Tibial nerve (tissue), 4 donors: ENCODE measurements around the gene NUP93.

Source experiments
- EP300 ChIP-seq, 2 donors: sonication (generic); formaldehyde crosslinking; IDR thresholded peaks; one replicate each; pipeline ENCODE4 v1.6.1; 2017; ENCODE audit warnings: antibody characterized with exemption in 2 of 2, mild to moderate bottlenecking in 1 of 2
- TF ChIP-seq, protein P1 (sequence below), 5 experiments: fragments of 200-600 bp in 3 of 5; fragments of 450-650 bp in 2 of 5; sonication (generic) in 3 of 5; IDR thresholded peaks; one replicate each; pipeline ENCODE4 v1.5.1; 2016 to 2019; ENCODE audit warnings: antibody characterized with exemption in 5 of 5, mild to moderate bottlenecking in 3 of 5, moderate library complexity in 2 of 5

DNA sequence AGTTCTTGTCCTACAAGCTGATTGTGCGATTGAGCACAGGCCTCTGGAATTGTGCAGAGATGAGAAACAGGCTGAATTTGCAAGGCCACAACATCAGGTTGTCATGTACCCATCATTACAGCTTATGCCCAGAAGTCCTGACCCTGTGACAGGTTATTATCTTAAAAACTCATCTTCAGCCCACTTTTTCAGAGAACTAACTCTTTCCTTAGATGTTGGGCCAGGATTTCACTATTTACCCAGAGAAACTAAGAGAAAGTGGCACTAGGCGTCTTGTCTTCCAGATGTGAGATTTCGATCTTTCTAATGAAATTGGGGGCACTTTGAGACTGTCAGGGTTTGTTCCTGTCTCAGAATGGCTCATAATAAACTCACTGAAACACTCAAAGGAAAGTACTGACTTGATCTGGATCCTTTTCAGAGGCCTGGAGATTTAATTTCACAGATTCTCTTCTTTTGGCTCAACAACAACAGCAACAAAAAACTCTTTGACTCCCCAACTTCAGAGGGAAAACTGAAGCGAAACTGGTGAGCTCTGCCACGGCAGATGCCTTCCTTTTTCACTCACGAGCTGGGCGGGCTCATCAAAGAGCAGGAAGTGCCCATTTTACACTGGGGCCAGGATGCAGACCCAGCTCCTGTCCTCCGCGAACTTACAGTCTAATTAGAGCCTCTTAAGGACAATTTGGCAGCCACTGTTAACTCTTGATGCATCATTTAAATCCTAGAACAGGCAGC lies 117.4 kb downstream of the NUP93 start:
- TF ChIP-seq, protein P1, sequence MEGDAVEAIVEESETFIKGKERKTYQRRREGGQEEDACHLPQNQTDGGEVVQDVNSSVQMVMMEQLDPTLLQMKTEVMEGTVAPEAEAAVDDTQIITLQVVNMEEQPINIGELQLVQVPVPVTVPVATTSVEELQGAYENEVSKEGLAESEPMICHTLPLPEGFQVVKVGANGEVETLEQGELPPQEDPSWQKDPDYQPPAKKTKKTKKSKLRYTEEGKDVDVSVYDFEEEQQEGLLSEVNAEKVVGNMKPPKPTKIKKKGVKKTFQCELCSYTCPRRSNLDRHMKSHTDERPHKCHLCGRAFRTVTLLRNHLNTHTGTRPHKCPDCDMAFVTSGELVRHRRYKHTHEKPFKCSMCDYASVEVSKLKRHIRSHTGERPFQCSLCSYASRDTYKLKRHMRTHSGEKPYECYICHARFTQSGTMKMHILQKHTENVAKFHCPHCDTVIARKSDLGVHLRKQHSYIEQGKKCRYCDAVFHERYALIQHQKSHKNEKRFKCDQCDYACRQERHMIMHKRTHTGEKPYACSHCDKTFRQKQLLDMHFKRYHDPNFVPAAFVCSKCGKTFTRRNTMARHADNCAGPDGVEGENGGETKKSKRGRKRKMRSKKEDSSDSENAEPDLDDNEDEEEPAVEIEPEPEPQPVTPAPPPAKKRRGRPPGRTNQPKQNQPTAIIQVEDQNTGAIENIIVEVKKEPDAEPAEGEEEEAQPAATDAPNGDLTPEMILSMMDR (IDR thresholded peaks at IDR 0.05): no peak
- no peak for TF ChIP-seq EP300 (IDR thresholded peaks at IDR 0.05)
